OCI-LY3 (cell line): ENCODE results near the gene SLC2A4.

Source experiments
- H2AFZ ChIP-seq: fragments of 200-600, 300-600 bp; shearing (Covaris generic); 2 replicates; pipeline ENCODE4 v1.6.0; 2014; ENCODE audit warnings: antibody characterized with exemption, low read depth, low read length
- H3K27ac ChIP-seq: fragments of 200-600, 300-600 bp; sonication (generic); 2 replicates; pipeline ENCODE4 v1.5.1; 2014; ENCODE audit warnings: mild to moderate bottlenecking, low read length, moderate library complexity, mixed read lengths
- H3K27me3 ChIP-seq: fragments of 200-600, 300-600 bp; sonication (generic); 2 replicates; pipeline ENCODE4 v1.6.1; 2014; ENCODE audit warnings: low read depth, low read length, mixed read lengths
- H3K36me3 ChIP-seq: fragments of 200-600, 300-600 bp; sonication (generic); replicated peaks from 2 replicates; pipeline ENCODE3; 2014; ENCODE audit warnings: low read depth, low read length, mixed read lengths
- H3K4me1 ChIP-seq: fragments of 300-600, 200-600 bp; sonication (generic); 2 replicates; pipeline ENCODE4 v1.6.1; 2014; ENCODE audit warnings: low read length, mixed read lengths
- H3K4me2 ChIP-seq: fragments of 200-600, 300-600 bp; sonication (generic); 2 replicates; pipeline ENCODE4 v1.6.1; 2014; ENCODE audit warnings: low read length, mixed read lengths
- H3K4me3 ChIP-seq: fragments of 300-600, 200-600 bp; sonication (generic); 2 replicates; pipeline ENCODE4 v1.5.1; 2014; ENCODE audit warnings: antibody characterized with exemption, mild to moderate bottlenecking, low read length, moderate library complexity
- H3K79me2 ChIP-seq: fragments of 300-600, 200-600 bp; shearing (Covaris generic); 2 replicates; pipeline ENCODE4 v1.6.1; 2014; ENCODE audit warnings: mild to moderate bottlenecking, low read length, mixed read lengths
- H3K9ac ChIP-seq: fragments of 300-600, 200-600 bp; shearing (Covaris generic); 2 replicates; pipeline ENCODE4 v1.6.0; 2014; ENCODE audit warnings: mild to moderate bottlenecking, low read length, moderate library complexity
- H3K9me3 ChIP-seq: fragments of 200-600, 300-600 bp; shearing (Covaris generic); 2 replicates; pipeline ENCODE4 v1.6.1; 2014; ENCODE audit warnings: low read length, mixed read lengths; ENCODE audit not compliant: insufficient read depth
- H4K20me1 ChIP-seq: fragments of 200-600, 300-600 bp; sonication (generic); 2 replicates; pipeline ENCODE4 v1.6.1; 2016; ENCODE audit warnings: low read length, mixed read lengths; ENCODE audit not compliant: insufficient read depth
- CTCF ChIP-seq: fragments of 200-600, 300-600 bp; sonication (generic); IDR thresholded peaks from 2 replicates; pipeline ENCODE4 v1.5.1; 2014; ENCODE audit warnings: antibody characterized with exemption, low read length, low read depth
- EZH2phosphoT487 ChIP-seq: fragments of 200-600 bp; shearing (Covaris generic); IDR thresholded peaks from 2 replicates; pipeline ENCODE4 v1.6.1; 2018; ENCODE audit warnings: antibody characterized with exemption, mixed run types, low read depth

The SLC2A4 gene

GRCh38 chr17:7235693-7236665 lies 45.5 kb upstream of the SLC2A4 start:
- no peak overlapping the region for H3K9ac ChIP-seq
- peaks cover 64% of the 10 kb centered on the region for H3K79me2 ChIP-seq

DNA sequence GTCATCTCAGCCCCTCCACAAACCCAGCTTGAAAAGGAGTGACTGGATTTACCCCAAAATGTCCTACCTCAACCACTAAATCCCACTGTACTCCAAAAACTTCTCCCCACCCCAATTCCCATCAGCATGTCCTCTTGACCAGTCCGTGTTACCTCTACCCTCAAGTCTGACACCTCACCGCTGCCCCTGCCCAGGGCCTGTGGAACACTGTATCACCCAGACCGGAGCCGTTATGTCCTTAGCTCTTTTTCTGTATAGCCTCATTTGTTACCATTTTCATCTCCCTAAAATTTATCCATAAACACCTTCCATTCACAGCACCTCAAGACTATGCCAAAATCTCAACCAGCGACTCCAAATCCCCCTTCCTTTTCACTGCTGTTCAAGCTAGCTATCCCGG lies 44.7 kb upstream of the SLC2A4 start:
- Histone ChIP-seq H3K27ac (no peak overlapping the region; the same call in 1 of the 2 replicates), H3K4me3 (no peak overlapping the region), H3K27me3 (no peaks in the 10 kb centered on the region), H3K4me2 (no peak overlapping the region), H3K9me3 (no peaks in the 10 kb centered on the region), H3K9ac (no peak overlapping the region), H3K4me1 (peaks cover 30% of the 10 kb centered on the region), H3K79me2 (peaks cover 68% of the 10 kb centered on the region), H3K36me3 (peaks cover 13% of the 10 kb centered on the region), H4K20me1 (peaks cover 11% of the 10 kb centered on the region), H2AFZ (no peak overlapping the region)
- TF ChIP-seq EZH2phosphoT487 (no peak), CTCF (no peak)

More at GRCh38 chr17:7235693-7236665, 45.5 kb upstream of the SLC2A4 start:
- no peak for TF ChIP-seq EZH2phosphoT487
- peaks cover 11% of the 10 kb centered on the region for H4K20me1 ChIP-seq
- no peak overlapping the region for H3K4me2 ChIP-seq
- no peak overlapping the region for H3K4me3 ChIP-seq
- peaks cover 13% of the 10 kb centered on the region for H3K36me3 ChIP-seq
- peaks cover 24% of the 10 kb centered on the region for H3K4me1 ChIP-seq
- no peaks in the 10 kb centered on the region for H3K27me3 ChIP-seq
- no peaks in the 10 kb centered on the region for H3K9me3 ChIP-seq
- H3K27ac ChIP-seq = no peak overlapping the region
- H2AFZ ChIP-seq = no peak overlapping the region

DNA sequence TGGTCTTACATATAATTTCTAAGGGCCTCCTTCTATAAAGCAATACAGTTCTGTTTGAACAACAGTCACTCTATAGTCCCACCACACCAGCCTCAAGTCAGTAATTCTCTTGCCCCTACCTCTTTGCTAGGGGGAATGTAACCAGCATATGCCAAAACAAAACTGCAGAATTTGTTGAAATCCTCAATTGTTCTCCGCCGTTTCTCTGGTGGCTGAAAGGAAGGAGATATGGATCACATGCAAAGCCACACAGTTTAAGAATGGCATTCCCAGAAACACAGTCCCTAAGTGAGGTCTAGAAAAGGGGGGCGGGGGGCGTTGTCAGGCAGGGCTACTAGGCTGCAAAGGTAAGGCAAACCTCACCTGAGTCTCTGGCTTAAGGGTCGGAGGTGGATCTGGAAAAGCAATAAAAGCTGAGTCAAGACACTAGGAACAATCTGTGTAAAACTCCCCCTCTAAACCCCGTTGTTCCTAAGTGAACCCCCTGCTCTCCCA lies 44.2 kb upstream of the SLC2A4 start:
- Histone ChIP-seq H3K9ac (peak overlapping the region; percentile 100; the same call in 1 of the 2 replicates), H3K79me2 (peaks cover 67% of the 10 kb centered on the region), H2AFZ (no peak overlapping the region), H3K27ac (peak overlapping the region; percentile 93), H3K4me1 (peaks cover 30% of the 10 kb centered on the region), H3K4me3 (peak overlapping the region; percentile 100), H3K36me3 (peaks cover 13% of the 10 kb centered on the region), H3K9me3 (no peaks in the 10 kb centered on the region), H3K4me2 (peak overlapping the region; percentile 77), H3K27me3 (no peaks in the 10 kb centered on the region), H4K20me1 (peaks cover 7% of the 10 kb centered on the region)
- TF ChIP-seq EZH2phosphoT487 = no peak
- no peak for TF ChIP-seq CTCF

DNA sequence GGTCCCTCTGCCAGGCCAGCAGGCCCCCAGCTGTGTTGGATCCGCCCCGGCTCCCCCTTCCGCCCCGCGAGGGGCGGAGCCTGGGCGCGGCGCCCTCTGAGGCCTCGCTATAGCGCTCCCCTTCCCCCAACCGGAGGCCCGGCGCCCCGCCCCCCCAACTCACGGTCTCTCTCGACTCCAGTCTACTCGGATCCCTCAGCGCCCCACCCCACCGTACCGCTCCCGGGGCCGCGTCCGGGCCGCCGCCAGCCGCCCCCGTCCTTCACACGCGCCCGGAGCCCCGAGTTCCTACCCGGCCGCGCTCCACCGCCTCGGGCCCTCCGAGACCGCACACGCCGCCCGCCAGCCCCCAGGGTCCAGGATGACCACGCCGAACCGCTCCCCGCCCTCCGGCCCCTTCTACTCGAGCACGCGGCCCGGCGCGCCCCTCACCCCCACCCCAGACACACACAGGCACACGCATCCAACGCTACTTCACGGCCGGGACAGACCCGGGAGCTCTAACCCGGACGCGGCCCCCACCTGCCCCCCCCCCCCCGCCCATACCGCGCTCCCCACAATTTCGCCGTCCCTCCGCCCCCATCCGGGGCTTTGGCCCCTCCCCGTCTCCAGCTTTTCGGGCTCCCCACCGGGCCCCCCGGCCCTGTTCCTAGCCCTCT lies 43.6 kb upstream of the SLC2A4 start:
- peaks cover 61% of the 10 kb centered on the region for H3K79me2 ChIP-seq
- H3K4me2 ChIP-seq = peak overlapping the region; percentile 77
- H2AFZ ChIP-seq = no peak overlapping the region
- H3K9ac ChIP-seq = peak overlapping the region; percentile 100
- TF ChIP-seq EZH2phosphoT487 = no peak
- H3K27ac ChIP-seq = peak overlapping the region; percentile 93
- H3K27me3 ChIP-seq = no peaks in the 10 kb centered on the region
- peak overlapping the region; percentile 100 for H3K4me3 ChIP-seq
- peaks cover 13% of the 10 kb centered on the region for H3K36me3 ChIP-seq
- H4K20me1 ChIP-seq = peaks cover 5% of the 10 kb centered on the region
- peaks cover 30% of the 10 kb centered on the region for H3K4me1 ChIP-seq
- H3K9me3 ChIP-seq = no peaks in the 10 kb centered on the region
